ENCODE data around the gene ZNF805.
"Not testable (repeated sequence)": the region's sequence is repeated elsewhere in the genome, so short reads cannot be mapped to it uniquely, and the experiment has no call there.

ZNF805 gene
- total RNA-seq: 61.9 reads per million, percentile 73 among the genes with 10 or more reads in this experiment

DNA sequence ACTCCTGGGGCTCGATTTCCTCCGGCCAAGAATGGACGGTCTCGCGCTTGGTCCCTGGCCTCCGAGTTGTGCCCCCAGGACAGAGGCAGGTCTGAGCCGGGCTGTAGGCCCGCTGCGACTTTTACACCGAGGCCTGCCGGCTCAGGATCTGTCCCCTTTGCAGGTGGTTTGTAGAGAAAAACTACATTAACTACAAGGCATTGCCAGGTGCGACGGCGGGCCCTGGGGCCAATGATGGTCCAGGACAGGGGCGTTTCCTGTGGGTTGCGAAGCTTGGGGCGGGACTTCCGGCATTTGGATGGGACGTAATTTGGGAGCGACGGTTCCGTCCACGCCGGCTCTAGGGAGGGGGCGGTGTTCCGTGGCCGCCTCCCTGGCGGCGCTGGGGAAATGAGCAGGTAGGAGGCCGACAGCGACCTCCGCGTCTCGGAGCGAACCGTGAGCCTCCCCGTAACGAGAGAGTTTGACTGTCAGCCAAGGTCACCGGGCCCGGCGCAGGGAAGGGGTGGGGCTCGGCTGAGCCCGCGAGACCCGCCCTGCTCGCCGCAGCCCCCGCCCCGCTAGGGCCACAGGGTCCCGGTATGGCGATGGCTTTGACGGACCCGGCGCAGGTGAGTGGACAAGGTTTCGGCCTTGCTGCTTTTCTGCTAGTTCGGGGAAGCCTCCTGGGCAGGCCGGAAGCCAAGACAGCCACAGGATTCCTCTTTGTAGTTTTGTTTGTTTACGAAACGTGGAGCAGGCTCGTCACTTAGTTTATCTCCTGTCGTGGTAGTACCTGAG is at the start of gene ZNF805:
Gene ZNF805 (plus strand): TSS at position 322 of the 780 bp plus-strand sequence. CDS start 260 bp downstream, at position 582.
- peak; percentile 94 for DNase-seq

DNA sequence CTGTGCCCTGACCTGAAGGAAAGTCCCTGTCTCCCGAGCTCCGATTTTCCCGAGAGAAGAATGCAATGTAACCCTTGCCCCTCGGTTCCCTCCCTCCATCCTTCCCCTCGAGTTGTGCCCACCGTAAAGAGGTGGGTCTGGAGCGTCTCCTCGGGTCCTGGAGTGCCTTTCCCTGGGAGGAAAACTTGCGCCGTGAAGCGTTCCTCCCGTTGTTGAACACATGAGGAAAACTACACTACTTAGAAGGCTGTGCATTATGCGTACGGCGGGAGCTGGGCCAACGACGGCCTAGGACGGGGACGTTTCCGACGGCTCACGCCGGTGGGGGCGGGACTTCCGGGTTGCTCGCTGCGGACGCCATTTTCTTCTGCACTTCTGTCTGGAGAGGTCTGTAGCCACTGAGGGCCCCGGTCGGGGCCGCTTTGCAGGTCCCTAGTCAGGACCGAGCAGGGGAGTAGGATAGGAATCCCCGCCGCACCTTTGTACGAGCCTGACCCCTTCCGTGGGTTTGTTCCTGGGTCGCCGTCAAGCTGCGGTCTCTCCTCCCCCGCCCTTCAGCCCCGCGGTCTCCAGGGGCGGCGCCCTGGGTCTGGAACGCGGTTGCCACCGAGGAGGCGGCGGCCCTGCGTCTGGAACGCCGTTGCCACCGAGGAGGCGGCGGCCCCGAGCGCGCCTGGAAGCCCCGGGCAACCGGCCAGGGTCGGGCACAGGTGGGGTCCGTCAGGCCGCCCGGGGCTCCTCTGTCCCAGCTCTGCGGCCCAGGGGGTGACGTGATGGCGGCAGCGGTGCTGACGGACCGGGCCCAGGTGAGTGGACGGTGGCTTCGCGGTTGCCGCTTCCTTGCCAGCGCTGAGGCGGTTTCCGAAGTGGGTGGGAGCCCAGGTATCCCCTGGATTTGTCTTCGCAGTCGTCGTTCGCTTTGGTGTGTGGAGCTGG is 49.0 kb upstream of the ZNF805 start, which contains the start of gene ZNF264:
Gene ZNF264 (plus strand): TSS at position 360 of the 936 bp plus-strand sequence. CDS start 414 bp downstream, at position 774.
- peak; percentile 80 for DNase-seq

DNA sequence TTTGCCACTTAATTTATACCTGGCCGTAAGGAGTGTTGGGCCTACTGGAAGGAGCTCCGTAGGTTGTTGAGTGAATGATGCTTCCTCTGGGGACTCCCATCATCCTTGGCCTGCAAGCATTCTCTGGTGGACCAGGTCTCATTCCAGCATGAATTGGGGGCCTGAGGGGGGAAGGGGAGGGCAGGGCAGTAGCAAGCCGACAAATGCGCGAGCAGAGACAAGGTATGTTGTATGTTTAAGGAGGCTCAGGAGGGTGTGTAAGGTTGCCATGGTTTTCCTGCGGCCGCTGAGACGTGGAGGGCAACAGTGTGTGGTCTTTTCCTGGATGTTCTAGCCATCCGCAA is 48.4 kb upstream of the ZNF805 start:
- no peak for DNase-seq

DNA sequence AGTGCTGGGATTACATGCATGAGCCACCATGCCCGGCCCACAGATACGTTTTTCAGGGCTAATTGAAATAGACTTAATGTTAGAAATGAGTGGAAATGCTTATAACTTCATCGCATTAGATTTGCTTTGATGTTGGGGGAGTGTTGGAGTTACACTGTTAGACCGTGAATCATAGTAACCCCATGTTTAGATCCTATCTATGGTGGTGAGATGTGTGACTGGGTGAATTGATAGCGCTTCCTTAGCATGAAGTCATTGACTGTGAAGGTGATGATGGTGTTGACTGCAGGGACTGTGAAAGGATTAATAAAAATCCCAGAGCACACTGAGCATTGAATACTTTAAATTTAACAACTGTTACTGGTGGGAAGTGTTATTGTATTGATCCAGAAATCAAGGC is 47.4 kb upstream of the ZNF805 start:
- no peak for DNase-seq

DNA sequence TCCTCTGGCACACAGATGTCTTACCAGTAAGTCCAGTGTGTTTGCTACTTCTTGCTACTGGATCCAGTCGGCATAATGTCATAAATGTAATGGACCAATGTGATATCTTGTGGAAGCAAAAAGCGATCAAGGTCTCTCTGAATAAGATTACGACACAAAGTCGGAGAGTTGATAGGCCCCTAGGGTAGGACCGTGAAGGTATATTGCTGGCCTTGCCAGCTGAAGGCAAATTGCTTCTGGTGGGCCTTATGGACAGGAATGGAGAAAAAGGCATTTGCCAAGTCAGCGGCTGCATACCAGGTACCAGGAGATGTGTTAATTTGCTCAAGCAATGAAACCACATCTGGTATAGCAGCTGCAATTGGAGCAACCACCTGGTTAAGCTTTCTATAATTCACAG is 42.6 kb upstream of the ZNF805 start:
- not testable (repeated sequence) for DNase-seq

DNA sequence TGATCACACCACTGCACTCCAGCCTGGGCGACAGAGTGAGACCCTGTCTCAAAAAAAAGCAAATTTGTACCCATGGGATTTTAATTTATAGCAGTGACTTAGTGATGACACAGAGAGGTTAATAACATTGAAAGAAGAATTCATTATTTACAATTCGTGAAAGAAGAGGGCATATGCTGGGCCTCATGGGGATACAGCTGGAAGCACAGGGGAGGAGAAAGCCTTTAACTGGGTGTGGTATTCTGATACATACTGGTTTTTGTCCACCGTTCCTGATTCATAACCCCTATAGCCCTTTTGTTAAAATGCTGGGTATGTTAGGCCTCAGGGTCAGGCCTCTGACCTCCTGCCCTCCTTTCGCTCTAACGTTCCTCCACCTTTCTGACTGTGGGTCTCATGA is 38.3 kb upstream of the ZNF805 start:
- no peak for DNase-seq

DNA sequence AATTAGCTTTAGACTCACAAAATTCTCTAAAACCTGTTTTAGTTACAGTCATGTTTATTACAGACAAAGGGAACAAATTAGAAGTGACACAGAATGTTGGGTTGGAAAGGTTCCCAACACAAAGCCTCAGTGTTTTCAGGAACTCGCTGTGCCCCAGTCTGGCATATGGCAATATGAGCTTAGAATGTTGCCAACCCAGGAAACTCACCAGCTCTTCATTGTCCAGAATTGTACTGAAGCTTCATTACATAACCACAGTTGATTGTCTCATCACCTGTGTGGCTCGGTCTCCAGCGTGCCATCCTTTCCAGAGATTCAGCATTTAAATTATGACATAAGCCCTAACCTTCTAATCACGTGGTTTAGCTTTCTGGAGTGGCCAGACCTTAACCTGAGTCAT is 30.1 kb upstream of the ZNF805 start:
- no peak for DNase-seq

DNA sequence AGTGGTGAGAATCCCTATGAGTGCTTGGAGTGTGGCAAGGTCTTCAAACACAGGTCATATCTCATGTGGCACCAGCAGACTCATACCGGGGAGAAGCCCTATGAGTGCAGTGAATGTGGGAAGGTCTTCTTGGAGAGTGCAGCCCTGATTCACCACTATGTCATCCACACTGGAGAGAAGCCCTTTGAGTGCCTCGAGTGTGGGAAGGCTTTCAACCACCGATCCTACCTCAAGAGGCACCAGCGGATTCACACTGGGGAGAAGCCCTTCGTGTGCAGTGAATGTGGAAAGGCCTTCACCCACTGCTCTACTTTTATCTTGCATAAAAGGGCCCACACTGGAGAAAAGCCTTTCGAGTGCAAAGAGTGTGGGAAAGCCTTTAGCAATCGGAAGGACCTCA is 28.3 kb upstream of the ZNF805 start:
- no peak for DNase-seq

DNA sequence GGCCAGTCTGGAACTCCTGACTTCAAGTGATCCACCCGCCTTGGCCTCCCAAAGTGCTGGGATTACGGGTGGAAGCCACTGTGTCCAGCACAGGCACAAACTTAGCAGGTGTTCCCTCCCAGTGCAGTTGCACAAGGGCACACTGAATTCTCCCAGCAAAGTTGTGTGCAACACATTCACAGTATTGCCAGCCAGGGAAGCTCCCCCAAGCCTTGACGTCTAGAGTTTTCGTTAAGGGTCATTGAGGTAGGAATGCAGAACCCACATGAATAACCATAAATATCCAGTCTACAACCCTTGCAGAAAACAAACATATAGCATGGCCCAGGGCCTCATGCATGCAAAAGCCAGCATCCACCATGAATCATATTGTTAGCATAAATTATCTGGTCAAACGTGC is 12.9 kb upstream of the ZNF805 start:
- no peak for DNase-seq

DNA sequence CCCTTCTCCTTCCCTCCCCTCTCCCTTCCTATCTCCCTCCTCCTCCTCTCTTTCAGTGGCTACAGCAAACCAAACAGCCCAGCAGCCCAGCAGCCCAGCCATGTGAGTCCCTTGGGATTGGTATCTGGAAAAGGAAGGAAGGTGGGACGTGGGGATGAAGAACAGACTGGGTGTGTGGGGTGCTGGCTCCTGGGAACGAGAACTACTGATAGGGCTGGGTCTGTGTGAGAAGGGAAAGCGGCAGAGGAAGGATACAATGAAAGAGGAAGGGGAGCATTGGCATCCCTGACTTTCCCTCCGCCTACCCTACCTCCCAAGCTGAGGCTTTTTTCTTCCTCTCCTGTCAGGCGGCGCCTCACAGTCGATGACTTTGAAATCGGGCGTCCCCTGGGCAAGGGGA is 8.7 kb upstream of the ZNF805 start:
- no peak for DNase-seq

DNA sequence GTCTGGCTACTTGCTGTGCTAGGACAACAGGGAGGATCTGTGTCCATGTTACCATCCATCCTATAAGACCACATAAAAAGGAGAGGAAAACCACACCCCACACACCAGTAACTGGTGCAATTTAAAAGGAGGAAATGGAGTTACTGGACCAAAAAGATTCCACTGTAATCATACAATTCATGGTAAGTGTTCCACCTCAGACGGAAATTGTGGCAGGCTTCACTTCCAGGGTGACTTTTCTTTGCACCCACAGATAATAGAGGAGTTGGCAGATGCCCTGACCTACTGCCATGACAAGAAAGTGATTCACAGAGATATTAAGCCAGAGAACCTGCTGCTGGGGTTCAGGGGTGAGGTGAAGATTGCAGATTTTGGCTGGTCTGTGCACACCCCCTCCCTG is 7.2 kb upstream of the ZNF805 start:
- DNase-seq: no peak

DNA sequence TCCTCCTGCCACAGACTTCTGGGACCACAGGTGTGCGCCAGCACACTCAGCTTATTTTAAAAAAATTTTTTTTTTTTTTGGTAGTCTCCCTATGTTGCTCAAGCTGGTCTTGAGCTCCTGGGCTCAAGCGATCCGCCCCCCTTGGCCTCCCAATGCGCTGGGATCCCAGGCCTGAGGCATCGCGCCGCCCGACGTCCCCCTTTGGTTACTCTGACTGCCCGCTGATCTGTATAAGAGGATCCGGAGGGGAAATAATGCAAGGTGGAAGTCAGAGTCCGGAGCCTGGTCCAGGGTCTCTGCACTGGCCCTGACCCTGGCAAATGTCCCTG is 486 bp upstream of the ZNF805 start:
- DNase-seq: no peak

DNA sequence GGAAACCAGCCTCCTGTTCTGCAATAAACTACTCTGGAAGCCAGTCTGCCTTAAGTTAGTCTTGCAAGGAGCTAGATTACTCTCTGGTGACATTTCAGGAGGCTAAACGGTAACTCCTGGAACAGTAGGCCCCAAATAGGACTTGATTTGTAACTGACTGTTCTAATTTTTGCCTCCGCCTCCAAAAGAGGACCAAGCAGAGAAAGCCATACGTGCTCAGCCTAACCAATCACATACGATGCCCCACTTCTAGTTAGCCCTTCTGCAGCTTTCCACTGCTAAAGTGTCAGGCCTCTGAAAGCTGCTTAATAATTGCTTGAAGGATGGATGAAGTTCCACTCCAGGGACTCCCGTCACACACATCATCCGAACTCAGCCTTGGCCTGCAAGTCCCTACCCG is 744 bp downstream of the ZNF805 start:
- DNase-seq: no peak

DNA sequence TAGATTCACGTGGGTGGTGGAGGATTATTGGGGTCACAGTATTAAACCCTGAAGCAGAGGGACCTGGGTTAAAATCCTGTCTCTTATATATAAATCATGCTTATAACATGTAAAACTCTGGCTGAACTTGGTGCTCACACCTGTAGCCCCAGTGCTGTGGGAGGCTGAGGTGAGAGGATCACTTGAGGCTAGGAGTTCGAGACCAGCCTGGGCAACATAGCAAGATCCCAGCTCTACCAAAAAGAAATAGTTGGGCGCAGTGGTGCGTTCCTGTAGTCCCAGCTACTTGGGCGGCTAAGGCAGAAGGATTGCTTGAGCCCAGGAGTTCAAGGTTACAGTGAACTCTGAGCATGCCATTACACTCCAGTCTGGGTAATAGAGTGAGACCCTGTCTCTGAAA is 2.4 kb downstream of the ZNF805 start:
- DNase-seq: no peak

DNA sequence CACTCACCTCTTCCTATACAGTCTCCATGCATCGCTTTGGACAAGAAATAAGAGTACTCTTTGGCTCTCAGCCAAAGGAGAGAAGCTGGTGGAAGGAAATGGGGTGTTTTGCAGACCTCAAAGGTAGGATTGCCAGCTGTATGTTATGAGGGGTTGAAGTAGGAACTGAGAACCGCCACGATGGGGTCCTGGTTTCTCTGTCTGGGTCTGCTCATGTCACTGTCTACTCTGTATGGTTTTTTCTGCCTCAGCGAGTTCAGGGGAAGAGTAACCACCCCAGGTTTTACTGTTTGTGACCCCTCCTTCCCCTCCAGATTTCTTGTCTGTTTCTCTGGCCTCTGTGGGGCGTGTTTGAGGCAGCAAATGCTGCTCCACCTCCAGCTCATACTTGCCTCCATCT is 4.1 kb downstream of the ZNF805 start:
- DNase-seq: no peak

DNA sequence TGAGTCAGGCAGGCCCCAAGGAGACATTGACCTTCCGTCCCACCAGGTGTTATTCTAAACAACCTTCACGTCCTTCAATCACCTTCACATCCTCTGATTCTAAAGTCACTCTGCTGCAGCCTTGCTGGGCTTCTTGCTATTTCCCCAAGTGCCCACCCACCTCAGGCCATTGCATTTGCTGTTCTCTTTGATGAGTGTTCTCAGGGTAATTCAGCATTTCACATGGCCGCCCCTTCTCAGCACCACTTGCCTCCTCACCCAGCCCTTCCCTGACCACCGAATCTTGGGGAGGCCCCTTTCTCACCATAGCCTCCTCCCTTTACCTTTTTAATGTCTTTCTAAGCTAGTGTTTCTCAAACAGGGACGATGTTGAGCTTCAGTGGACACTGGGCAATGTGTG is 4.6 kb downstream of the ZNF805 start:
- no peak for DNase-seq

DNA sequence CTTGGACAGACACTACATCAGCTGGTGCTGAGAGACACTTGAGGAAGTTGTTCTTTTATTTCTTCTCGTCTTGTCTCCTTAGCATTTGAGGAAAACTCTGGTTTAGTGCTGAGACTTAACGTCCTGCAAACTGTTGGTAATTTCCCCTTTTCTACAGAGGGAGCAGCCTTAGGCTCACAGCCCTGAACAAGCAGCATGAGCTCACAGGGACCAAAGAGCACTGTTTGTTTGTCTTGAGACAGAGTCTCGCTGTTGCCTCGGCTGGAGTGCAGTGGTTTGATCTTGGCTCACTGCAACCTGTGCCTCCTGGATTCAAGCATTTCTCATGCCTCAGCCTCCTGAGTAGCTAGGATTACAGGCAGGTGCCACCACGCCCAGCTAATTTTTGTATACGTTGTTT is 5.5 kb downstream of the ZNF805 start:
- DNase-seq: no peak

DNA sequence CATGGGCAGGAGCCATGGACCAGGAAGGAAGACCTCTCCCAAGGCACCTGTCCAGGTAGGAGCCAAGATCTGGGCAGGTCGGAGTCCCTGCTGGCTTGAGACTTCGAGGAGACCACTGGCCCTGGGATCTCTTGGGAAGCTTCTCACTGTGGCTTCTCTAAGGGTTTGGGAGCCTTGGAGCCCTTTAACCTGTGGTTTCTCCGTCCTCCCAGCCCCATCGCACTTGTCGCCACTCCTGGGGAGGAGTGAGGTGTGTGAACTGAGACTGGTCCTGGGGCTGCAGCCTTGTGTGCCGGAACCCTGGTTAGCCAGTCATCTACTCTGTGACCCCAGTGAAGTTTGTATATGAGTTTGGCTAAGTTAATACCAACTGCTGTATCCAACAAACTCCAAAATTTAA is 8.2 kb downstream of the ZNF805 start:
- no peak for DNase-seq

DNA sequence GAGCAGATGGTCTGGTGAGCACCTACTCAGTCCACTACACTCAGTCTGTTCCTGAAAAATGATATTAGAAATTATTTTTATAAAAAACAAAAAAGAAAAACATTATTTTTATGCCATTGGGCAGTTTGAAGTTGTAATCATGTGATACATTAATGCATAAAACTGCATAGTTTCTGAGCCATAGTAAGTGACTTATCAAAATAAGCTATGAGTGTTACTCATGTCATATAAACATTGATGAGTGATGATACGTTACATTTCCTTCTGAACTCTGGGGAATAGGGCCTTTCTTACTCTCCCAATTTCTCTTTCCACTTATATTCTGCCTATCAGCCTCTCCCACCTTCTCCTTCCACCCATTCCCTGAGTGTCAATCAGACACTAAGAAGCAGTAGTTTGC is 8.9 kb downstream of the ZNF805 start:
- no peak for DNase-seq

DNA sequence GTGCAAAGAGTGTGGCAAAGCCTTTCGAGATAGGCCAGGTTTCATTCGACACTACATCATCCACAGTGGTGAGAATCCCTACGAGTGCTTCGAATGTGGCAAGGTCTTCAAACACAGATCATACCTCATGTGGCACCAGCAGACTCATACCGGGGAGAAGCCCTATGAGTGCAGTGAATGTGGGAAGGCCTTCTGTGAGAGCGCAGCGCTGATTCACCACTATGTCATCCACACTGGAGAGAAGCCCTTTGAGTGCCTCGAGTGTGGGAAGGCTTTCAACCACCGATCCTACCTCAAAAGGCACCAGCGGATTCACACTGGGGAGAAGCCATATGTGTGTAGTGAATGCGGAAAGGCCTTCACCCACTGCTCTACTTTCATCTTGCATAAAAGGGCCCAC is 13.3 kb downstream of the ZNF805 start:
- DNase-seq: not testable (repeated sequence)

DNA sequence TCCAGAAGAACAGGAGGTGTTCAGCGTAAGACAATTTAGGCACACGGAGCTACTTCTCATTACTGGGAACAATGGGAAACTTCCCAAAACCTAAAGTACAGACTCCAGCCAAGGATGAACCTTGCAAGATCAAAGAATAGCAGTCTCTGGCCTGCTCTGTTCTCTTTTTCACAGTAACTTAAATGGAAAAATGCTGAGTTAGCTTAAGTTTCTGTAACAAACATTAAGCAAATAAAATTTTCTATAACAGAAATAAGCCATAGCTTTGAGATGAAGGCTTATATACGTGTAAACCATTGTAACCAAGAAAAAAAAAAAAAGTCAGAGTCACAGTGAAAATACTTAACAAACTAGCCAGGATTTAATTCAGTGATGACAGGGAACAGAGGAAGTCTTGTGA is 21.6 kb downstream of the ZNF805 start:
- no peak for DNase-seq

DNA sequence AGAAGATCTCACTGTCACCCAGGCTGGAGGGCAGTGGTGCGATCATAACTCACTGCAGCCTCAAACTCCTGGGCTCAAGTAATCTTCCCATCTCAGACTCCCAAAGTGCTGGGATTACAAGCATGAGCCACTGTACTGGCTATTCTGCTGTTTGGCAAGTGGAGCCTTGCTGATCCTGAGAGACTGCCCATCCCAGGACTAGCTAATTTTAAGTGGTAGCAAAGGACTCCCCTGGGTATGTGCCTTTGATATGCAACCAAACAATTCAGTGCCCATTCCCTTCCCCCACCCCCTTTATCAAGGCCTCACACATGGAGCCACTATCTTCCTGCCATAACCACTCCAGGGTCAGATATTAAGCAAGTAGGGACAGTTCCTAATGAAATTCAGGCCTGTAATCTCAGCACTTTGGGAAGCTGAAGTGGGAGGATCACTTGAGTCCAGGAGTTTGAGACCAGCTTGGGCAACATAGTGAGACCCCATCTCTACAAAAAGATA is 22.9 kb downstream of the ZNF805 start:
- DNase-seq: no peak

DNA sequence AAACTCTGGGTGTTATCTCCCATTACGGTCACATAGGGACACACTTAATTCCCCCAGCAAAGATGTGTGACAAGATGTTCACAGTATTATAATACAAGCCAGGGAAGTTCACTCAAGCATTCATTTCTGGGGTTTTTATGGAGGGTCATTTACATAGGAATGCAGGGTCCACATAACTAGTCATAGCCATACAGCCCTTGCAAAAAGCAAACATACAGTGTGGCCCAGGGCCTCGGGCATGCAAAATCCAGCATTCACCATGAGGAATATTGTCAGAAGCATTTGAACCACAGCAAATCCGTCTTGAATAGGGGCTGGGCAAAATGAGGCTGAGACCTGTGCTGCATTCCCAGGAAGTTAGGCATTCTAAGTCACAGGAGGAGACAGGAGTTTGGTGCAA is 26.9 kb downstream of the ZNF805 start:
- no peak for DNase-seq

All from effector CD4-positive, alpha-beta T cell (primary cell).